ENCODE measurements around the gene CNOT1.

DNA sequence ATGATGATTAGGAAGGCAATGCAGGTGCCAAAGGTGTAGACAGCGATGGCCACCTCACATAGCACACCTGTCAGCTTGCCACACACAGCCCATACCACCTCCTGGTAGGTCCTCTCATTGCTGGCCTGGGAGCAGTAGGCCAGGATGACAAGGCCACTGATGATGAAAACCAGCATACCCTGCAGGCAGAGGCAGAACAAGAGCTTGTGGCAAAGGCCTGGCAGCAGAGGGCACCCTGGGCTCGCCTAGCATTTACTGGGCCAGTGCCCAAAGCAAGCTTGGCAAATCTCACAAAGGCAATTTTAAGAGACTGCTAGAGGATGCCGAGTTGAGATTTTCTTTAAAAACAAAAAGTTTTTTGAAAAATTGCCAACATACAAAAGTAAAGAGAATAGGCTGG, 49.1 kb upstream of the CNOT1 start:
- no peak for TF ChIP-seq POLR2AphosphoS5 (IDR thresholded peaks at IDR 0.05; ENCODE audit: low read depth, low read length)
- no peak for TF ChIP-seq POLR2A (IDR thresholded peaks at IDR 0.05; ENCODE audit: low read depth, low read length)
- TF ChIP-seq TAF1 (IDR thresholded peaks at IDR 0.05; ENCODE audit: low read depth, low read length), result no peak
